Measurements from ENCODE around the gene PNLIPRP2. TPM values are rescaled to one million over a fixed set of nuclear protein-coding genes. Genes with fewer than 3 reads are reported as not detected.

PNLIPRP2 gene
- total and polyA plus RNA-seq, 2 of the 8 experiments (the other 6 are each of a cell fraction or from before 2014, with no cell fraction given) = 0.11 TPM; not detected in 1

DNA sequence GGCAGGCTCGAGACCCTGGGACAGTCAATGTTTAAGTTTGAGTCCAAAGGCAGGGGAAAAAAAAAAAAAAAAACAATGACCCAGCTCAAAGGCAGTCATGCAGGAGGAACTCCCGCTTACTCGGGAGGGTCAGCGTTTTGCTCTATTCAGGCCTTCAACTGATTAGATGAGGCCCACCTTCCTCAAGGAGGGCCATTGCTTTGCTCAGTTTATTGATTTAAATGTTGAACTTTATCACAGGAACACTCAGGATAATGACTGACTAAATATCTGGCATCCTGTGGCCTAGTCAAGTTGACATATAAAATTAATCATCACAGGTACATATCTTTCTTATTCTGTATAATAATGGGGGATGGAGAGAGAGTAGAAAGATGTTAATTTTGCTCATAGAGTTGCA, 69.0 kb downstream of the PNLIPRP2 start:
- Histone ChIP-seq H4K5ac (ENCODE audit: insufficient read length, low read depth, low read length) (no peak overlapping the region), H2AK5ac (ENCODE audit: low read depth, low read length) (no peak overlapping the region), H2BK5ac (ENCODE audit: low read depth, low read length) (no peak overlapping the region), H3K9ac (replicated peaks in 1 of 4; ENCODE audit: extremely low read depth in 1 of 4, low read depth in 3 of 4, low read length in 3 of 4) (no peak overlapping the region), H2AFZ (ENCODE audit: low read length) (no peak overlapping the region), H4K8ac (ENCODE audit: extremely low read depth, insufficient read depth, low read length) (no peak overlapping the region), H3K56ac (replicated peaks; ENCODE audit: insufficient read length, low read depth, low read length) (no peak overlapping the region), H2BK20ac (ENCODE audit: low read length) (no peak overlapping the region), H3K4me3 (ENCODE audit: extremely low read depth in 1 of 4, insufficient read depth in 2 of 4, low read depth in 3 of 4, low read length in 4 of 4) (no peak overlapping the region), H3K18ac (ENCODE audit: extremely low read depth, low read length) (no peak overlapping the region), H2BK12ac (ENCODE audit: low read depth, low read length) (no peak overlapping the region), H3K36me3 (ENCODE audit: control insufficient read depth in 2 of 4, insufficient read depth in 4 of 4, low read length in 3 of 4) (no peaks in the 10 kb centered on the region), H3K27me3 (replicated peaks in 1 of 4; ENCODE audit: control insufficient read depth in 3 of 4, extremely low read depth in 1 of 4, insufficient read depth in 3 of 4, low read length in 3 of 4) (no peaks in the 10 kb centered on the region; a peak in 3 of 7 replicates), H2BK120ac (replicated peaks; ENCODE audit: low read depth, low read length) (no peak overlapping the region), H3K23me2 (ENCODE audit: low read depth, low read length) (no peaks in the 10 kb centered on the region), H3K79me1 (ENCODE audit: low read depth, low read length) (no peaks in the 10 kb centered on the region), H4K20me1 (replicated peaks in 1 of 2; ENCODE audit: control insufficient read depth in 1 of 2, insufficient read depth in 2 of 2, low read length in 2 of 2) (no peaks in the 10 kb centered on the region), H3K4ac (replicated peaks; ENCODE audit: insufficient read length, low read depth, low read length) (no peak overlapping the region), H2BK15ac (ENCODE audit: low read length) (no peak overlapping the region), H4K91ac (replicated peaks; ENCODE audit: insufficient read length, low read length) (no peak overlapping the region), H3K27ac (ENCODE audit: low read depth, low read length) (no peak overlapping the region), H3K14ac (ENCODE audit: insufficient read length) (no peak overlapping the region), H3K9me3 (ENCODE audit: insufficient read depth in 2 of 2, low read depth in 1 of 2, low read length in 1 of 2) (no peaks in the 10 kb centered on the region), H3K79me2 (ENCODE audit: control insufficient read depth in 1 of 2, insufficient read depth in 2 of 2, low read length in 2 of 2) (no peaks in the 10 kb centered on the region), H3K4me2 (ENCODE audit: insufficient read depth in 1 of 2, low read depth in 2 of 2, low read length in 2 of 2) (no peak overlapping the region), H3K4me1 (replicated peaks in 1 of 4; ENCODE audit: control insufficient read depth in 3 of 4, insufficient read depth in 4 of 4, low read length in 3 of 4) (peaks cover 4 to 13% (median 8%) of the 10 kb centered on the region in 4 experiments; a peak in 6 of 7 replicates), H3K23ac (ENCODE audit: insufficient read length) (no peak overlapping the region)
- CTCF ChIA-PET (ENCODE audit: partially characterized antibody) = interaction anchor here (0.6 to 12.9 kb wide), 20 partner anchors 8 to 485 kb away, joined by 3 to 223 read pairs (median 8); no protein-coding TSS in a partner anchor
- FAIRE-seq (no peak), DNase-seq (ENCODE audit: low read depth in 1 of 2, low spot score in 2 of 2) (no peak)
- POLR2A ChIA-PET (ENCODE audit: partially characterized antibody) = interaction anchor here (0.6 to 1.0 kb wide), 2 partner anchors 16 to 478 kb away, joined by 3 to 4 read pairs; no protein-coding TSS in a partner anchor
- no peak for TF ChIP-seq TCF12 (IDR thresholded peaks at IDR 0.05; ENCODE audit: low read depth, low read length)
- TF ChIP-seq KDM1A (IDR thresholded peaks at IDR 0.05; ENCODE audit: borderline replicate concordance, low read length) = 0 out of 2 replicates have a peak, but pooled peaks have one; percentile 51
- WGBS, 2 experiments (ENCODE audit: extremely low coverage in 1 of 2, insufficient coverage in 1 of 2, insufficient read length in 1 of 2, insufficient replicate concordance in 2 of 2, low coverage in 1 of 2, low lambda C conversion rate in 2 of 2, missing lambda C conversion rate in 1 of 2) = 93% methylated on average over 4 of the region's 4 CpGs; no CpG with 5 or more reads in 1 of the 2 experiments
